DOHH2 (cell line): Measurements from ENCODE around the gene GAGE10.

Experiments used
- H3F3A ChIP-seq: fragments of 200-600 bp; sonication (generic), shearing (Covaris generic); 2 replicates; pipeline ENCODE4 v1.6.0; 2016; ENCODE audit warnings: antibody characterized with exemption, mild to moderate bottlenecking; ENCODE audit not compliant: control insufficient read depth, insufficient read depth
- H3K27ac ChIP-seq: fragments of 200-600 bp; sonication (generic); 2 replicates; pipeline ENCODE4 v1.5.1; 2014; ENCODE audit warnings: low read depth, mild to moderate bottlenecking, low read length, moderate library complexity
- H3K27me3 ChIP-seq: fragments of 200-600 bp; sonication (generic); 2 replicates; pipeline ENCODE4 v1.6.1; 2014; ENCODE audit warnings: mild to moderate bottlenecking, low read length, mixed read lengths; ENCODE audit not compliant: control insufficient read depth
- H3K36me3 ChIP-seq: fragments of 200-600 bp; sonication (generic); 2 replicates; pipeline ENCODE4 v1.6.1; 2014; ENCODE audit warnings: mild to moderate bottlenecking, low read length, moderate library complexity, mixed read lengths; ENCODE audit not compliant: control insufficient read depth
- H3K4me1 ChIP-seq: fragments of 200-600 bp; sonication (generic); 2 replicates; pipeline ENCODE4 v1.6.1; 2014; ENCODE audit warnings: mild to moderate bottlenecking, low read length, mixed read lengths; ENCODE audit not compliant: control insufficient read depth
- H3K4me2 ChIP-seq: fragments of 200-600 bp; sonication (generic); 2 replicates; pipeline ENCODE4 v1.6.0; 2014; ENCODE audit warnings: mild to moderate bottlenecking, low read length, moderate library complexity
- H3K4me3 ChIP-seq: fragments of 200-600 bp; sonication (generic); 2 replicates; pipeline ENCODE4 v1.5.1; 2014; ENCODE audit warnings: mild to moderate bottlenecking, low read length, mixed read lengths
- H3K79me2 ChIP-seq: fragments of 200-600 bp; sonication (generic); 2 replicates; pipeline ENCODE4 v1.6.1; 2014; ENCODE audit warnings: mild to moderate bottlenecking, low read length, mixed read lengths; ENCODE audit not compliant: control insufficient read depth
- H3K9me2 ChIP-seq: fragments of 200-600 bp; sonication (generic); replicated peaks from 2 replicates; pipeline ENCODE4 v1.6.1; 2014; ENCODE audit warnings: mild to moderate bottlenecking, low read length, mixed read lengths; ENCODE audit not compliant: control insufficient read depth
- H3K9me3 ChIP-seq: fragments of 200-600 bp; sonication (generic); 2 replicates; pipeline ENCODE4 v1.6.1; 2014; ENCODE audit warnings: antibody characterized with exemption, low read length, mixed read lengths; ENCODE audit not compliant: control insufficient read depth, insufficient read depth
- H4K20me1 ChIP-seq: fragments of 200-600 bp; sonication (generic); 2 replicates; pipeline ENCODE4 v1.6.0; 2014; ENCODE audit warnings: low read depth, mild to moderate bottlenecking, antibody characterized with exemption, low read length, moderate library complexity; ENCODE audit not compliant: control insufficient read depth, insufficient read depth
- EZH2phosphoT487 ChIP-seq: fragments of 200-600 bp; sonication (generic); IDR thresholded peaks from 2 replicates; pipeline ENCODE4 v1.6.1; 2017; ENCODE audit warnings: borderline replicate concordance, mild to moderate bottlenecking, antibody characterized with exemption, low read length, moderate library complexity, mixed read lengths
- TF ChIP-seq, protein P1 (sequence below): fragments of 200-600 bp; sonication (generic); IDR thresholded peaks from one replicate; pipeline ENCODE4 v1.5.1; 2014; ENCODE audit warnings: antibody characterized with exemption, mild to moderate bottlenecking, low read depth, low read length; ENCODE audit not compliant: poor library complexity, severe bottlenecking

GAGE10 gene, protein sequence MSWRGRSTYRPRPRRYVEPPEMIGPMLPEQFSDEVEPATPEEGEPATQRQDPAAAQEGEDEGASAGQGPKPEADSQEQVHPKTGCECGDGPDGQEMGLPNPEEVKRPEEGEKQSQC

DNA sequence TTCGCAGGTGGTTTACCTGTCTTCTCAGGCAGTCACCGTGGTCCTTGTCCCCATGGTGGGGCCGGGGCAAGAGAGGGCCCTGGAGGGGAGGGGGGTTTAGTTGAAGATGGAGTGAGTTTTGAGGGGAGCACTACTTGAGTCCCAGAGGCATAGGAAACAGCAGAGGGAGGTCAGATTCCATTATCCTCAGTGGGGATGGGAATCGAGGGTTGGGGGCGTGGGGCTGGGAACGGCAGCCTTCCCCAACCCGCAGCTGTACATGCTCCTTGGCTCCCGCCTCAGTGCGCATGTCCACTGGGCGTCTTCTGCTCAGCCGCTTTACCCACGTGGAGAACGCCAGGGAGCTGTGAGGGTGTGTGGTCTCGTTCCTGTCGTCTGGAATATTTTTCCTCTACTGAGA, at the start of gene GAGE10:
Gene GAGE10 (plus strand): TSS at position 301 of the 400 bp plus-strand sequence. CDS start 1,214 bp downstream, outside the sequence.
- no peaks in the 10 kb centered on the region for H3F3A ChIP-seq
- no peaks in the 10 kb centered on the region for H3K27me3 ChIP-seq
- H3K9me3 ChIP-seq = no peaks in the 10 kb centered on the region
- no peak within 1 kb of the TSS for H3K27ac ChIP-seq
- no peak within 1 kb of the TSS for H3K4me3 ChIP-seq
- H3K9me2 ChIP-seq = no peaks in the 10 kb centered on the region
- no peaks in the 10 kb centered on the region for H3K36me3 ChIP-seq
- TF ChIP-seq EZH2phosphoT487 = no peak
- TF ChIP-seq, protein P1, sequence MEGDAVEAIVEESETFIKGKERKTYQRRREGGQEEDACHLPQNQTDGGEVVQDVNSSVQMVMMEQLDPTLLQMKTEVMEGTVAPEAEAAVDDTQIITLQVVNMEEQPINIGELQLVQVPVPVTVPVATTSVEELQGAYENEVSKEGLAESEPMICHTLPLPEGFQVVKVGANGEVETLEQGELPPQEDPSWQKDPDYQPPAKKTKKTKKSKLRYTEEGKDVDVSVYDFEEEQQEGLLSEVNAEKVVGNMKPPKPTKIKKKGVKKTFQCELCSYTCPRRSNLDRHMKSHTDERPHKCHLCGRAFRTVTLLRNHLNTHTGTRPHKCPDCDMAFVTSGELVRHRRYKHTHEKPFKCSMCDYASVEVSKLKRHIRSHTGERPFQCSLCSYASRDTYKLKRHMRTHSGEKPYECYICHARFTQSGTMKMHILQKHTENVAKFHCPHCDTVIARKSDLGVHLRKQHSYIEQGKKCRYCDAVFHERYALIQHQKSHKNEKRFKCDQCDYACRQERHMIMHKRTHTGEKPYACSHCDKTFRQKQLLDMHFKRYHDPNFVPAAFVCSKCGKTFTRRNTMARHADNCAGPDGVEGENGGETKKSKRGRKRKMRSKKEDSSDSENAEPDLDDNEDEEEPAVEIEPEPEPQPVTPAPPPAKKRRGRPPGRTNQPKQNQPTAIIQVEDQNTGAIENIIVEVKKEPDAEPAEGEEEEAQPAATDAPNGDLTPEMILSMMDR = no peak
- H3K79me2 ChIP-seq = no peaks in the 10 kb centered on the region
- no peaks in the 10 kb centered on the region for H3K4me1 ChIP-seq
- no peaks in the 10 kb centered on the region for H4K20me1 ChIP-seq
- no peak within 1 kb of the TSS for H3K4me2 ChIP-seq

- H3K79me2 ChIP-seq = no peaks in the 10 kb centered on the region
- no peak overlapping the region for H3K4me2 ChIP-seq
- no peaks in the 10 kb centered on the region for H3K9me3 ChIP-seq
- H3K4me3 ChIP-seq = no peak overlapping the region
- H3K27me3 ChIP-seq = no peaks in the 10 kb centered on the region
- no peaks in the 10 kb centered on the region for H3K9me2 ChIP-seq
- no peaks in the 10 kb centered on the region for H4K20me1 ChIP-seq
- H3K4me1 ChIP-seq = no peaks in the 10 kb centered on the region
- TF ChIP-seq EZH2phosphoT487 = no peak
- TF ChIP-seq, protein P1 = no peak
- H3K36me3 ChIP-seq = no peaks in the 10 kb centered on the region
- H3K27ac ChIP-seq = no peak overlapping the region
- no peaks in the 10 kb centered on the region for H3F3A ChIP-seq
Measured at GRCh38 chrX:49254639-49255038, 48.8 kb upstream of the GAGE10 start.

GRCh38 chrX:49256268-49256995, 47.0 kb upstream of the GAGE10 start:
- Histone ChIP-seq H3F3A (no peaks in the 10 kb centered on the region), H3K9me3 (no peaks in the 10 kb centered on the region), H3K4me1 (no peaks in the 10 kb centered on the region), H3K4me3 (no peak overlapping the region), H3K27me3 (no peaks in the 10 kb centered on the region), H3K36me3 (no peaks in the 10 kb centered on the region), H3K4me2 (no peak overlapping the region), H3K9me2 (no peaks in the 10 kb centered on the region), H3K79me2 (no peaks in the 10 kb centered on the region), H4K20me1 (no peaks in the 10 kb centered on the region), H3K27ac (no peak overlapping the region)
- TF ChIP-seq, protein P1 = no peak
- no peak for TF ChIP-seq EZH2phosphoT487
